HG02610 (cell line): ENCODE results near the gene FJX1.
"Not testable (repeated sequence)": the region's sequence is repeated elsewhere in the genome, so short reads cannot be mapped to it uniquely, and the experiment has no call there.

Experiments
- ATAC-seq: cut with Tn5 transposase; IDR thresholded peaks from one replicate; pipeline ENCODE4 v1.9.1; 2021; ENCODE audit warnings: mild to moderate bottlenecking, moderate library complexity; ENCODE audit not compliant: unreplicated experiment

The FJX1 gene

GRCh38 chr11:35629914-35630313 is 11.7 kb downstream of the FJX1 start:
- no peak for ATAC-seq

GRCh38 chr11:35631891-35632290 is 13.6 kb downstream of the FJX1 start:
- no peak for ATAC-seq

DNA sequence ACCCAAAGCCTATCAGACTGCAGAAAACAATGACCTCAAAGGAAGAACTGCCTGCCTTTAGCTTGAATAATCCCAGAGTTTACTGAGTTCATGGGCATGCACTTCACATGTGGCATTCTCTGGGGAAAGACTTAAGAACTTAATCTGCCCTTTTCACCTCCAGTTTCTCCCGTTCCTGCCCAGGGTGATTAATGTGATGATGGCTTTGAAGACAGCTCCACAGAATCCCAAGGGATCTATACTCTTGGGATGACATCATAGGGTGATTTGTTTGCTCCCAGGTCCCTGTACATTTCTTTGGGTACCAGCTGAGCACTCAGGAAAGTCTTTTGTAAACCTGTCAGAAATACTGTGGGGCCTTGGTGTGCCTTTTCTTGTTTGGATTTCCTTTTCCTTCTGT is 14.0 kb downstream of the FJX1 start:
- ATAC-seq: no peak

GRCh38 chr11:35633827-35634423 is 15.7 kb downstream of the FJX1 start:
- ATAC-seq: no peak

- no peak for ATAC-seq
Measured at GRCh38 chr11:35635933-35636332, 17.7 kb downstream of the FJX1 start.

GRCh38 chr11:35639591-35640179 is 21.4 kb downstream of the FJX1 start:
- no peak for ATAC-seq

DNA sequence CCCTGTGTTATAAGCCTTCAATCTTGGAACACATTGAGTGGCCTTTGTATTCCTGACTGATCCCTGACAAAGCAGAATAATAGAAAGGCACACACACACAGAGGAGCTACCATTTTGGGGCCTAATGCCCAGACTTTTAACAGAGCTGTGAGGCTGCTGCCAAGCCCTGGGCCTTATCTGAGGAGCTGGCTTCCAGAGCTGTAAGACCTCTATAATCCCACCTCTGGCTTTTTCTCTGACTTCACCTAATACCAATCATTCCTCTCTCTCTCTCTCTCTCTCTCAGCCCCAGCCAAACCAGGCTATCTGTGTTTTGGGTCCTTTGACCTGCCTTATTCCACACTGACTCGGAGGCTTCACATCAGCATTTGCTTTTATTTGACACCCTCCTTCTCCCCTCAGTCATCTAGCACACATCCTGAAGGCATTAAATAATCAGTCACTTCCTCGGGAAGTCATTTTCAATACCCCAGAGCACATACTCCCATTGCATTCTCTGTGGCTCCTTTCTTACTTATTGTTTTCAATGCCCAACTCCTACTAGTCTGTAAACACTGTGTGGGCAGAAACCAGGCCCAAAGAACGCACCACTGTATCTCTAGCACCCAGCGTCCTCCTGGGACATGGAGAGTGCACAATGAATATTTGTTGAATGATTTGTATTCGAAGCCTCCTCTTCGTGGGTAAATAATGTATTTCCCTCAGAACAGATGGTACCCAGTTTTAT is 23.1 kb downstream of the FJX1 start:
- no peak for ATAC-seq

DNA sequence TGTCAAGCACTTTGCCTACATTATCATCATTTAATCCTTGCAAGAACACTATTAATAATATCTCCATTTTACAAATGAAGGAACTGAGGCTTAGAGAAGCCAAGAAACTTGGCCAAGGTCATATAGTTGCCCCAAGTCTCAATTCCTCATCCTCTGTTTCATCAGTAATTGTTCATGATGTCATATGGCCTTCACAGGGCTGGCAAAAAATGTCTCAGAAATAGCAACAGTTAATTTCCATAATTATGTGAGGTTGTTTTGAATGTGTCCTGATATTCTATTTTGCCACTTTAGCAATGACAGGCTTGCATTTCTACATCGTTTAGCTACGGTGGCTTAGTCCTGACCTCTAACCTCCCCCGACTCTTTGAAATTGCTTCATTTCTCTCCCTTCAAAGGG is 23.7 kb downstream of the FJX1 start:
- no peak for ATAC-seq

DNA sequence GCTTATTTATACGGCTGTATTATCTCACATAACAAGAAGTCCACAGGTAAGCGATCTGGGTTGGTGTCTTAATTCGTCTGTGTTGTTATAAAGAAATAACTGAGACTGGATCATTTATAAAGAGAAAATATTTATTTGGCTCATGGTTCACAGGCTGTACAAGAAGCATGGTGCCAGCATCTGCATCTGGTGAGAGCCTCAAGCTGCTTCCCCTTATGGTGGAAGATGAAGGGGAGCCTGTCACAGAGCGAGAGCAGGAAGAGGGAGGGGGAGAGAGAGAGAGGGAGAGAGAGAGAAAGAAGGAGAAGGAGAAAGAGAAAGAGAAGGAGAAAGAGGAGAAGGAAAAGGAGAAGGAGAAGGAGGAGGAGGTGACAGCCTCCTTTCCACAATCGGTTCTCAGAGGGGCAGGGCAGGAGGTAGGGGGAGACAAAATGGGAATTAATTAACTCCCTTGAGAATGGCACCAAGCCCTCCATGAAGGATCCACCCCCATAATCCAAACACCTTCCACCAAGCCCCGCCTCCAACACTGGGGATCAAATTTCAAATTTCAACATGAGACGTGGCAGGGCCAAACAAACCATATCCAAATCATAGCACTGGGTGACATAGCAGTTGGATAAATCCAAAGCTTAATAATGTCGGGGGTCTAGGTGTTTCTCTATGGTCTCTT is 29.3 kb downstream of the FJX1 start:
- no peak for ATAC-seq

DNA sequence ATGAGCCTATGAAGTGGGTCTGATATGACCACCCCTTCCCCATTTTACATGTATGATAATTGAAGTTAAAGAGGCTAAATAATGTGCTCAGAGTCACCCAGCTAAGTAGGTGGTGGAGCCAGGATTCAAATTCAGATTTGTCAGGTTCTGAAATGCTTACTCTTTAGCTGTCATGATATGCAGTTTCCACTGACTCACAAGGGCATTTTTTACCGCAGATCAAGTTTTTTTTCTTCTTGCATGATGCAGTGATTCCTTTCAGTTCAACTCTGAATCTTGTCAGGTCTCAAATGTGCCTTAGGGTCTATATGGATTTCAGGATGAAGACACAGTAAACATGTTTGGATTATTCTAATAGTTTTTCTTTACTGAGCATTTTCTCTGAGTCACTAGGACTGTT is 31.7 kb downstream of the FJX1 start:
- no peak for ATAC-seq

DNA sequence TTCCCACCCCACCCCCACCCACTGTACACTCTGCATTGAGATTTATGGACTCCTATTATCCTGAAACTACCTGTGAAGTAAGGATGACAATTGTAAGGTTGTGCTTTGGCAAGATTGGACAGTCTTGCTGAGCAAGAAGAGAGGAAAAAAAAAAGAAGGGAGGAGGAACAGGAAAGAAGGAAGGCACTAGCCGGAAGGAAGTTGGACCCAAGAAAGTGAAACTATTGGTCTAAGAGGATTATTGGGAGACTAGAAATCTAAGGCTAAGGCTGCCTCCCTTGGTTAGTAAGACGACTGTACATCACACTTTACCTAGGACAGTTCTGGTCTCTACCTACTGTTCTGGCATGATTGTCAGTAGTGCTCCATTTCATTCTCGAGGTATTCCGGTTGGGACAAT is 32.2 kb downstream of the FJX1 start:
- ATAC-seq: no peak

DNA sequence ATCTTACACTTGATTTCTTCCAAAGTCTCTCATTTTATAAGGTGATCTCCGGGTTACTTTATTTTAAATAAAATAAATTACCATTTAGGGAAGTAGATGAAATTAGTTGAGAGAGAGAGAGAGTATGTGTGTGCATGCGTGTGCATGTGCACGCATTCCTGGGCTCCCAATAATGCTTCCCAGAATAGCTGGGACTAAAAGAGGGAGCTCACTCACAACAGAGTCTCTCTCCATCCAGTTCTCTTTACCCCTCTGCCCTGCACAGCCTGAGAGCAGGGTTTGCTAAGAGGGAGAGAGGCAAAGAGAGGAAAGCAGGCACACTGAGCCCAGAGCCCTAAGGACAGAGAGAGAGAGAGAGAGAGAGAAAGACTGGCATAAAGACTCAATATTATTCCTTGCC is 33.0 kb downstream of the FJX1 start:
- no peak for ATAC-seq

GRCh38 chr11:35652786-35653185 is 34.5 kb downstream of the FJX1 start:
- ATAC-seq: not testable (repeated sequence)

DNA sequence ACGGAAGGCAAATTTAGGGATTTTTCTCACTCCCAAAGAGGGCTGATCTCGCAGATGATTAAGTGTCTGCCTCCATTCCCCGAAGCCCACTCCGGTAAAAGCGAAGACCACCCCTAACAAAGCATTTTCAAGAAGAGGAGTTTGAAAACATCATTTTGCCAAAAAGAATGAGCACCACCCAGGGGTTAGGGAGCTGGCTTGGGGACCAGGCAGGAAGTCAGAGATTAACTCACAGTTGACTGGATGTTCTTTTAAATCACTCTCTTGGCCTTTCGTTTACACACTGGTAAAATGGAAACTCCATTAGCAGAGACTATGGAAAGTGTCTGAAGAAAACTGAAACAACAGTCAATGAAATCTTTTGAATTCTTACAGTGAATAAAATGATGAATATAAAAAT is 36.5 kb downstream of the FJX1 start:
- no peak for ATAC-seq

DNA sequence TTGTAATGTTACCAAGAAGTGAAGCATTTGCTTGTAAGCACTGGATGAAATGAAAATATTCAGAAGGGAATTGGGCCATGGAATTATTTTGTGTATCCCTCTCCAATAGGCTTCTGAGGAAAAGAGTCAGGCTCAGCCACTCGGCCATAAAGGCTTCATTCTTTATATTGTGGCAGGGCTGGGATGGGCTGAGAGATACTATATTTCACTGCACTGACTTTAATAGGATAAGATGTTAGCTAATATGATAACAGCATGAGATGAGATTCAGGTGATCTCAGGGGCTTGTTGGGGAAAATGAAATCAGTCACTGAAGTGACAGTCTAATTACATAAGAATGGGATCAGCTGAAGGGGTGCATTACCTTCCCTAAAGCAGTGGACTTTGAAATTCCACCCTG is 37.0 kb downstream of the FJX1 start:
- ATAC-seq: no peak

GRCh38 chr11:35655856-35656255 is 37.6 kb downstream of the FJX1 start:
- no peak for ATAC-seq

DNA sequence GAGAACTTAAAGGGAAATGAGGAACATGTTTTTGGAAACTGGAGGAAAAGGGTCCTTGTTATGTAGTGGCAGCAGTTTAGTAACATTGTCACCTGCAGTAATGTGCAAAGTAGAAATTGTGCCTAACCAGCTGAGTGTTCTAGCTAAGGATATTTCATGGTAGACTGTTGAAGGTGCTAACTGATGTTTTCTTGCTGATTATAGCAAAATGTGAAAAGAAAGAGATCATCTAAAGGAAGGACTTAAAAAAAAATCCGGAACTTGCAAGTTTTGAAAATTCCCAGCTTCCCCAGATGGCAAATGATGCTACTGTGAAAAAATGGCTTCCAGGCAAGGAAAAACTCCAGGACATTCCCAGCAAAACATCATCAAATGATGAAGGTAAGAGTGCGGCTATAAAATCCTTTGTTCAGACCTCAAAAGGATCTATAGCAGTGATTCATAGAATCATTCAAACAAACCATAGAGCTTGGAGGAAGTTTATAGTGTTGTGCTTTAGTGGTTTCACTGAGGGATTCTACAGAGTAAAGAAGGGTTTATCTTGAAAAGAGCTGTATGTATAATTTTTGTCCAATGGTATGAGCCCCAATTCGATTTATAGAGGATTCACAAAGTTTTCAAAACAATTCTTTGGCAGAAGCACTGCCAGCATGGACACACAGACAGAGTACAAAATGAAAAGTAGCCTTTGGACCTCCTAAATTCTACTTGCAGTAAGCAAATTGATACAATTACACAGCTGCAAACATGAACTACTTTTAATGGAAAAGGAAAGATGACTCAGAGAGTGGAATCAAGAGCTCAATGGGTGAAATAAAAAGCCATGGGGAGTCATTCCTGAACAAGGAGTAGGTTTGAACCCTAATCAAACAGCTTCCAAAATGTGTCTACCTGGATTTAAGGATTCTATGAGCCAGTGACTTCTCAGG is 40.0 kb downstream of the FJX1 start:
- ATAC-seq: no peak

DNA sequence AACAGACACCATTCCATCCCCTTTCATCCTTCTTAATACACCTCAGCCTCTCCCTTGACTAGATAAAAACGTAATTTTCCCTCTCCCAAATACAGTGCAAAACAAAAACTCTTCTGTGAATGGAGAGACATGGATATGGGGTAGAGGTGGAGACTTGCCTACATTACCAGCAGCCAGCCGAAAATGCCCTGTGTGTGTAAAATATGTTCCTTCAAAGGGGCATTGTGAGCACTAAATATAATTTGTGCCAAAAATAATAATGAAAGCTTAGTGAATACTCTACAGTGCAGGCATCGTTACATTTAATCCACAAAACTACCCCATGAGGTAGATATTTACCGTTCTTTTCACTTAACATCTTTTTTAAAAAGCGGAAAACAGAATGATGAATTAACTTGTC is 43.3 kb downstream of the FJX1 start:
- no peak for ATAC-seq

DNA sequence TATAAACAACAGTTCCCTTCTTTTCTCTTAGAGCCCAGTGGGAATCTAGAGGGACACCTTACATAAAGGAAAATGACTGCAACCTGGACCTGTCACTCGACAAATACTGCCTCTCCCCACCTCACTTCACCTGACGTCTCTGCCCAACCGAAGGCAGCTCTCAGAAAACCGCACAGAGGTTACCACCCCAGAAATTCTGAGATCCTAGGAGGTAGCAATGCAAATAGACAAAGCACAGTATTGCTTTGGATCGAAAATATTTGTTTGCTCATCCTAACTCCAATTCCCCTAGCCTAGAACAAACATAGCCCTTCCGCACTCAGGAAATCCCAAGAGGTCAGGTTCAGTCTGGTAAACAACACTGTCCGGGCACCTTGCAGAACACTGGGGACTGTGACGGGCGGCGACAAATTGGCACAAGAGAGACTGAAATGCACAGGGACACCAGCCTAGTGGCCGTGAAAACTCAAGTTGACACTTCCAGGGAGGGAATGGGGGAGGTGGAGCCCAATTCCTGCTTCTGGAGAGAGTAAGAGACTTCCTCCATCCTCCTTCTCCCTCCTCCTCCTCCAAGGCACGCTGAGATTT is 43.9 kb downstream of the FJX1 start:
- peak; percentile 34 for ATAC-seq

DNA sequence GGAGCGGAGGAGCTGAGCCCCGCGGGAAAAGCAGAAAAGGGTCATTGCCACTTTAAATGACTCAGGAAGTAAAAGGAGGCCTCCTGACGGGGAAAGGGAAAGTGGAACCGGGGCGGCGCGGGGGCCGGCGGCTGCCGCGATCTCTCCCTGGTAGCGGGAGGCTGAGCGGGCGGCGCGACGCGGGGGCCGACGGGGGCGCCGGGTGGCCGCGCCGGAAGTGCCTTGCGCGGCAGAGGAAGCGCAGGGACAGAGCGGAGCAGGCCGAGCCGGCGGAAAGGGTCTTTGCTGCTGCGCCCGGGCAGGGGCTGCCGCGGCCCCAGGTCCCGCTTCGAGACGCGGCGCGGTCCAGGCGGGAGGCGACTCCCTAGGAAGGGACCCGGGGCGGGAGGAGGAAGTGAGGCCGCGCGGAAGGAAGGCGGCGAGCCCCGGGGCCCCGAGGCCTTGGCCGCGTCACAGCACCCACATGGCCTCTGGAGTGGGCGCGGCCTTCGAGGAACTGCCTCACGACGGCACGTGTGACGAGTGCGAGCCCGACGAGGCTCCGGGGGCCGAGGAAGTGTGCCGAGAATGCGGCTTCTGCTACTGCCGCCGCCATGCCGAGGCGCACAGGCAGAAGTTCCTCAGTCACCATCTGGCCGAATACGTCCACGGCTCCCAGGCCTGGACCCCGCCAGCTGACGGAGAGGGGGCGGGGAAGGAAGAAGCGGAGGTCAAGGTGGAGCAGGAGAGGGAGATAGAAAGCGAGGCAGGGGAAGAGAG is 44.6 kb downstream of the FJX1 start, which contains the start of gene TRIM44:
TRIM44 (plus strand) TSS at position 127 of the 759 bp plus-strand sequence; CDS start at position 464, 337 bp downstream.
- ATAC-seq: peak; percentile 96
